ENCODE measurements around the gene ARHGAP24.

DNA sequence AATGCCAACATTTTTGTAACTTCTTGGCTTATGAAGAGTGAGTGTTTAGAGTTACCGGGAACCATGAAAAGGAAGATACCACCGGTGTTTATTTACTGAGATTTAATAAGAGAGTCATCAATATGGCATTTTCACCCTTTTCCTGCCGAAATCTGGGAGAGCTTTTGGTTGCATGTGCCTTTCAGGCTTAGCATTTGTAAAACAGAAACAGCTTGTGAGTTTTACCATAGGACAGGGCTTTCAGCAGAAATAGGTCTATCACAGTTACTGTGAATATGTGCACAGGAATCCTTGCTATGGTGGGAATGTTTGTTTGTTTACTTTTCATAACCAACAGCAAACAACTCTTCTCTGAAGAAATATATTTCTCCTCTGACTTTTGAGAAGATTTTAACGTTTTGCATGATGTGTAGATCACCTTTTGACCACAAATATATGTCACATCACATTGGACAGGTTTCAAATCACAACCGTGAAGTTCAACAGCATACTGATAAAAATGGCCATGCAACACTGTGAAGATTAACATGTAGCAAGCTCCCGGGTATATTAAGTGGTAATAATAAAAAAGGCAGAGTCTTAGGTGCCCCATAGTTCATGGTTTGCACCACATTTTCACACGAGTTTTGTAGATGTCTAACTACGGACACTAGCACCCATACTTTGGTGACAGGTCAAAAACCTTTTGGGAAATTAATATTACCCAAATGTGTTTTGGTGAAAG lies 21.3 kb downstream of the ARHGAP24 start:
- TF ChIP-seq, protein P1, sequence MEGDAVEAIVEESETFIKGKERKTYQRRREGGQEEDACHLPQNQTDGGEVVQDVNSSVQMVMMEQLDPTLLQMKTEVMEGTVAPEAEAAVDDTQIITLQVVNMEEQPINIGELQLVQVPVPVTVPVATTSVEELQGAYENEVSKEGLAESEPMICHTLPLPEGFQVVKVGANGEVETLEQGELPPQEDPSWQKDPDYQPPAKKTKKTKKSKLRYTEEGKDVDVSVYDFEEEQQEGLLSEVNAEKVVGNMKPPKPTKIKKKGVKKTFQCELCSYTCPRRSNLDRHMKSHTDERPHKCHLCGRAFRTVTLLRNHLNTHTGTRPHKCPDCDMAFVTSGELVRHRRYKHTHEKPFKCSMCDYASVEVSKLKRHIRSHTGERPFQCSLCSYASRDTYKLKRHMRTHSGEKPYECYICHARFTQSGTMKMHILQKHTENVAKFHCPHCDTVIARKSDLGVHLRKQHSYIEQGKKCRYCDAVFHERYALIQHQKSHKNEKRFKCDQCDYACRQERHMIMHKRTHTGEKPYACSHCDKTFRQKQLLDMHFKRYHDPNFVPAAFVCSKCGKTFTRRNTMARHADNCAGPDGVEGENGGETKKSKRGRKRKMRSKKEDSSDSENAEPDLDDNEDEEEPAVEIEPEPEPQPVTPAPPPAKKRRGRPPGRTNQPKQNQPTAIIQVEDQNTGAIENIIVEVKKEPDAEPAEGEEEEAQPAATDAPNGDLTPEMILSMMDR (IDR thresholded peaks at IDR 0.05) = no peak
- TF ChIP-seq POLR2A (IDR thresholded peaks at IDR 0.05) = no peak
